Measurements from ENCODE around the gene ADAMTSL2. TPM values are rescaled to one million over a fixed set of nuclear protein-coding genes. Genes with fewer than 3 reads are reported as not detected.

The ADAMTSL2 gene
- polyA plus RNA-seq, 1 donor: 4.7 TPM

- DNase-seq (ENCODE audit: low read depth): no peak
Observed at GRCh38 chr9:133606708-133607025, 72.2 kb downstream of the ADAMTSL2 start.

- DNase-seq (ENCODE audit: low read depth): no peak
Observed at GRCh38 chr9:133607381-133607780, 72.9 kb downstream of the ADAMTSL2 start.

DNA sequence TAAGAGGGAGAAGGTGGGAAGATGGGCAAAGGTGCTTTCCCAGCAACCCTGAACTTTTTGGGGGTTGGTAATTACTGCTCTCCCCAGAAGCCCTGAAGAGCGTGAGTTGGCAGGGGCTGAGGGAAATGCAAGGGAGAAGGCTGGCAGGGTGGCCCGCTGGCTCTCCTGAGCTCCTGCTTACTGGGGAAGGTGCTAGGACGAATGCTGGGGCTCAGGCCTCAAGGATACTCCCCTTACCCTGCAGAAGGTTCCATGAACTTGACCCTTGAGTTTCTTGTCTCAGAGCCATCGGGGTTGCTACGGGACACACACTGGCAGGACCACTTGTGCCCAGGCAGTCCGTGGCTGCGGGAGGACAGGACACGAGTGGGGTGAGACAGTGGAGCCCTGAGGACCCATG is 73.5 kb downstream of the ADAMTSL2 start:
- no peak for DNase-seq (ENCODE audit: low read depth)

- DNase-seq (ENCODE audit: low read depth): no peak
Observed at GRCh38 chr9:133608382-133608781, 73.9 kb downstream of the ADAMTSL2 start.

GRCh38 chr9:133608889-133609288 is 74.4 kb downstream of the ADAMTSL2 start:
- no peak for DNase-seq (ENCODE audit: low read depth)

DNA sequence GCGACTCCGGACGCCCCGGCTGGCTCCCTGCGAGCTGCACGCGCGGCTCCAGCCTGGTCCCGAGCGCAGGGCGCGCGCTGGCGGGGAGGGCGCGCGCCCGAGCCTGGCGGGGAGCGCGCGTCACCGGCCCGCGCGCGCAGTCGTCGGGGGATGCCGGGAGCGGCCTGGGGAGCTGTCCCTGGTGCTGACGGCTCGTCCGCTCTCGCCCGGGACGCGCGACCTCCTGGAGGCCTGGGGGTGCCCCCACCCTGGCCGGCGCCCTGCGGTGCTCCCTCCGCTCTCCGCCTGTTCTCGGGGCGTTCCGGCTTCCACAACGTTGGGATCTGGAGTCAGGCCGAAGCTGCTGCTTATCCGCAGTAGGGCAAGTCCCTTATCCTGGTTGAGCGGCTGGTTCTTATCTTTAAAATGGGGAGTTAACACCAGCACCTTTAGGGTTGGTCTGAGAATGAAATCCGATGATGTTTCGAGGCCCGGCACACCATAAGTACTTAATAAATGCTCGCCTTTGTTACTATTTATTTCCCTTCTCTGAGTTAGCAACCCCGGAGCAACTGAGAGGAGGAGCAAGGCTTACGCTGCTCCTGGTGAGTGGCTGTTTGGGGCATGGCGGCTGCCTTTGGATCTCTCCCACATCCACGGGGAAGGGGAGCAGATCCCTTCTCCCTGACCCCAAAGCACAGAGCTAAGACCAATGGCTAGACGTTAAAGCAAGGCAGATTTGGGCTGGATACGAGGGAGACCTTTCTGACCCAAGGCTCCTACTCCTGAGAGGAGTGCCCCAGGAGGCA is 75.0 kb downstream of the ADAMTSL2 start, which contains the start of gene FAM163B:
Gene FAM163B (minus strand): TSS at position 79 of the 788 bp plus-strand sequence. CDS start 29,166 bp downstream, outside the sequence.
- peak; percentile 43 for DNase-seq (ENCODE audit: low read depth)

- no peak for DNase-seq (ENCODE audit: low read depth)
Observed at GRCh38 chr9:133610845-133611244, 76.3 kb downstream of the ADAMTSL2 start.

- no peak for DNase-seq (ENCODE audit: low read depth)
Observed at GRCh38 chr9:133612051-133612450, 77.5 kb downstream of the ADAMTSL2 start.

DNA sequence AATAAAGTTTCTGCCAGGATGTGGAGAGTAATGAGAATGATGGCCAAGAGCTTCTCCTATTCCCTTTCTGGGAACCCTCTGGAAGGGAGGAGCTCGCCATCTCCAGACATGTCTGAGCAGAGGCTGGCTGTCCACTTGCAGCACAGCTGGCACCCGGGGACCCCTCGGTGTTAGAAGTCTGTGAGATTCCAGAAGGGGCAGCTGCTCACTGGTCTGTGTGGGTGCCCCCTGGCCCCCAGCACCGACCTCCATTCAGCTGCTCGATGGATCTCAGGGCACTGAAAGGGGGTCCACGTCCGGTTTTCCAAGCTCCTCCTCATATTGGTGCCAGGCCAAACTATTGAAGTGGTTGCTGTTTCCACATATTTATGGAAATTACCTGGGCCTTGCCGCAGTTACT is 78.3 kb downstream of the ADAMTSL2 start:
- no peak for DNase-seq (ENCODE audit: low read depth)

GRCh38 chr9:133613432-133613831 is 78.9 kb downstream of the ADAMTSL2 start:
- DNase-seq (ENCODE audit: low read depth): no peak

DNA sequence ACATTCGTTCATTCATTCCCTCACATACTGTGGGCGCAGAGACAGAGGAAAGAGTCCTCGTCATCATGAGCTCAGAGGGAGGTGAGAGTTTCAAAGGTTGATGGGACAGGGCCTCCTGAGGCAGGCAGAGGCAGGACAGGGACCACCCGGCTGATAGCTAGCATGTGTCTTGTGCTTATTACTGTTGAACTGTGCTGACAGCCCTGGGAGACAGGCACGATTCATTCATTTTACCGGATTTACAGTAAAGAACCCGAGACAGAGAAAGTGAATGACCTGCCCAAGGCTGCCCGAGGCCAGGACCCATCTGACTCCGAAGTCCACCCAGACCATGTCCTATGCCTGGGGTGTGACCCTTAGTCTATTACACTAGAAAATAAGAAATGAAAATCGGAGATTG is 79.6 kb downstream of the ADAMTSL2 start:
- no peak for DNase-seq (ENCODE audit: low read depth)

GRCh38 chr9:133614678-133615077 is 80.2 kb downstream of the ADAMTSL2 start:
- DNase-seq (ENCODE audit: low read depth): no peak

GRCh38 chr9:133615186-133615585 is 80.7 kb downstream of the ADAMTSL2 start:
- DNase-seq (ENCODE audit: low read depth): no peak

GRCh38 chr9:133615606-133616188 is 81.2 kb downstream of the ADAMTSL2 start:
- no peak for DNase-seq (ENCODE audit: low read depth)

GRCh38 chr9:133616643-133617405 is 82.3 kb downstream of the ADAMTSL2 start:
- DNase-seq (ENCODE audit: low read depth): no peak

GRCh38 chr9:133618726-133619125 is 84.2 kb downstream of the ADAMTSL2 start:
- DNase-seq (ENCODE audit: low read depth): no peak

DNA sequence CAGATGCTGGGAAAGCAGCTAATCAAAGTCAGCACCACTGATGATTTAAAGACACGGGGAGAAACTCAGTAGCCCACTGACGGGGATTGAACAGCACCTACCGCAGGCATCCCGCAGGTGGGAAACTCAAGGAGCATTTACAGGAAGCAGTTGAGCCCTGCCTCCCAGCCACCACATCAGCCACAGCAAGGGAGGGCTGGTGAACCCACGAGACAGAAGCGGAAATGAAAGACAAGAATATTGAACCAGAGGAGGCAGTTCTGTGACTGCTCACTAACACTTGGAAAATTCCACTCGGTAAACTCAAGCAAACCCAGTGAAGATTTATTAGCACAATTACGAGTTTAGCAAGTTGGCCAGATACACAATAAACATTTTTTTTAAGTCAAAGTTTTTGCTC is 85.3 kb downstream of the ADAMTSL2 start:
- no peak for DNase-seq (ENCODE audit: low read depth)

DNA sequence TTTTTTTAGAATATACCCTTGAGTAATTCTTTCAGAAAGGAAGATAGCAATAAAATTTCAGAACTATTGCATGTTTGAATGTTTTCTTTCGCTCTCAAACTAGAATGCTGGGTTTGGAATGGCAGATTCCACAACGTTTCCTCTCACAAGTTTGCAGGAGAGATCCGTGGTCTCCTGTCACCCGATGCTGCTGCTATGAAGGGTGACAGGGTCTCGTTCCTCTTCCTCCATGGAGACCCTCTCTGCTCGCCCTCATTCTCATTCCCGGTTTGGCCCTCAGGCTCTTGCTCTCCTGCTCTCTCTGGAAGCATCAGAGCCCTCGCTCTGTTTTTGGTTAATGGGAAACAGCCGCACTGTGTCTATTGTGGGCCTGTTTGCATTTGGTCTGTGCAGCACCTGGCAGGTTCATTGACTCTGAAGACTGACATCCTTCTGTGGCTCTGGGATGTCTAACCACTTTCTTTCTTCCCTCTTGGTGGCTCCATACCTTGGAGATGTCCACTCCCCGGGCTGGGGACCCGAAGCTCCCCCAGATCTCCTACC is 87.3 kb downstream of the ADAMTSL2 start:
- DNase-seq (ENCODE audit: low read depth): no peak

DNA sequence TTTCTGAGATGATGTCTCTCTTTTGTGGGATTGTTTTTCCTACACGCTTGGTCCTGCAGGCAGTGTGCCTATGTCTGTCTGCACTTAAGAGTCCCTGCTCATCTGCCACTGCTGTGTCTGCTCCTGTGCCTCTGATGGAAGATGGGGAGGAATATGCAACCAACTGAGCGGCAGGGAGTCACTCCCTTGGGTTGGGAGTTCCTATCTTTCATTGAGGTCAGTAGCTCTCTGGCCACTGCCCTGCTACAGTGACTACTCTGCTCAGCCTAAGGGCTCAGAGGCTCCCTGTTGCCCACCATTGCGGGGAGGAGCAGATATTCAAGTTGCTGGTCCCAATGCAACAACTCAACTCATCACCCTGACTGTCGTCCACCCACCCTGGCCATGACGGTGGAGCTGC is 88.1 kb downstream of the ADAMTSL2 start:
- no peak for DNase-seq (ENCODE audit: low read depth)
